ENCODE results near the gene MRPL11.

DNA sequence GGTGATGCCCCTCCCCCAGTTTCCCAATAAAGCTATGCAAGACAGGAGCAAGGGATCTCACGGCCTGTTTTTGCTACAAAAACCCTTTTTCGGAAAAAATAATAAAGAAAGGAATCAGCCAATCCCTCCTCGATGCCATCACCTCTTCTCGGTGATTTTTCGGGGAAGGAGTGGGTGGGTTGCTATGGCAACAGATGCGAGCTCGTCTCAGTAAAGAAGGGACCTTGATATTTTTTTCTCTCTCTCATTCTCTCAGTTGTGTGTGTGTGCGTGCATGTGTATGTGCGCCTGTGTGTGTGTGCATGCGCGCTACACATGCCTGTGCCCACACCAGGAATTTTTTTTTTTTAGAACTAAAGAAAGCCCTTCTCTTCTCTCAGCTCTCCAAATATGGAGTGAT is 21.6 kb downstream of the MRPL11 start:
- TF ChIP-seq, protein P1, sequence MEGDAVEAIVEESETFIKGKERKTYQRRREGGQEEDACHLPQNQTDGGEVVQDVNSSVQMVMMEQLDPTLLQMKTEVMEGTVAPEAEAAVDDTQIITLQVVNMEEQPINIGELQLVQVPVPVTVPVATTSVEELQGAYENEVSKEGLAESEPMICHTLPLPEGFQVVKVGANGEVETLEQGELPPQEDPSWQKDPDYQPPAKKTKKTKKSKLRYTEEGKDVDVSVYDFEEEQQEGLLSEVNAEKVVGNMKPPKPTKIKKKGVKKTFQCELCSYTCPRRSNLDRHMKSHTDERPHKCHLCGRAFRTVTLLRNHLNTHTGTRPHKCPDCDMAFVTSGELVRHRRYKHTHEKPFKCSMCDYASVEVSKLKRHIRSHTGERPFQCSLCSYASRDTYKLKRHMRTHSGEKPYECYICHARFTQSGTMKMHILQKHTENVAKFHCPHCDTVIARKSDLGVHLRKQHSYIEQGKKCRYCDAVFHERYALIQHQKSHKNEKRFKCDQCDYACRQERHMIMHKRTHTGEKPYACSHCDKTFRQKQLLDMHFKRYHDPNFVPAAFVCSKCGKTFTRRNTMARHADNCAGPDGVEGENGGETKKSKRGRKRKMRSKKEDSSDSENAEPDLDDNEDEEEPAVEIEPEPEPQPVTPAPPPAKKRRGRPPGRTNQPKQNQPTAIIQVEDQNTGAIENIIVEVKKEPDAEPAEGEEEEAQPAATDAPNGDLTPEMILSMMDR (IDR thresholded peaks at IDR 0.05; ENCODE audit: poor library complexity) = no peak
- TF ChIP-seq EZH2 (IDR thresholded peaks at IDR 0.05; ENCODE audit: borderline replicate concordance) = no peak
